RWPE2 (cell line): ENCODE data around the gene AHCYL1.

Experiments used
- ATAC-seq: fragments of 200-7000 bp; cut with Tn5 transposase; 3 replicates; pipeline ENCODE4 v1.9.1; 2021; ENCODE audit warnings: low read depth
- DNase-seq: peaks from one replicate; pipeline ENCODE4 v3.0.0-alpha.2; 2020; ENCODE audit warnings: low spot score
- H3K27ac ChIP-seq: fragments of 450-650 bp; 2 replicates; pipeline ENCODE4 v1.5.1; 2017; ENCODE audit warnings: mild to moderate bottlenecking; ENCODE audit not compliant: poor library complexity, severe bottlenecking
- H3K27me3 ChIP-seq: fragments of 250-450 bp; sonication (Bioruptor Pico); 2 replicates; pipeline ENCODE4 v1.5.1; 2021; ENCODE audit warnings: mild to moderate bottlenecking, moderate library complexity; ENCODE audit not compliant: insufficient read depth, poor library complexity, severe bottlenecking
- H3K36me3 ChIP-seq: fragments of 250-450 bp; sonication (Bioruptor Pico); 2 replicates; pipeline ENCODE4 v1.5.1; 2020; ENCODE audit warnings: low read depth, mild to moderate bottlenecking, moderate library complexity
- H3K4me1 ChIP-seq: fragments of 250-450 bp; sonication (Bioruptor Pico); 2 replicates; pipeline ENCODE4 v1.5.1; 2021; ENCODE audit warnings: mild to moderate bottlenecking, moderate library complexity; ENCODE audit not compliant: insufficient read depth, poor library complexity, severe bottlenecking
- H3K4me3 ChIP-seq: fragments of 250-450 bp; sonication (Bioruptor Pico); 2 replicates; pipeline ENCODE4 v1.5.1; 2021; ENCODE audit warnings: mild to moderate bottlenecking, moderate library complexity; ENCODE audit not compliant: severe bottlenecking
- H3K9me3 ChIP-seq: fragments of 250-450 bp; sonication (Bioruptor Pico); 2 replicates; pipeline ENCODE4 v1.5.1; 2021; ENCODE audit warnings: mild to moderate bottlenecking, moderate library complexity; ENCODE audit not compliant: severe bottlenecking
- CTCF ChIP-seq: fragments of 450-650 bp; IDR thresholded peaks from one replicate; pipeline ENCODE4 v1.5.1; 2017; ENCODE audit warnings: mild to moderate bottlenecking, moderate library complexity; ENCODE audit not compliant: poor library complexity, severe bottlenecking

AHCYL1 gene

GRCh38 chr1:110070671-110071242 is 86.2 kb downstream of the AHCYL1 start, which contains the start of gene ALX3:
TSS of gene ALX3 (minus strand) at chr1:110070672. CDS start at chr1:110070612, 60 bp downstream.
- H3K27me3 ChIP-seq: peaks cover 52% of the 10 kb centered on the region
- no peak within 1 kb of the TSS for H3K27ac ChIP-seq
- DNase-seq: no peak
- no peaks in the 10 kb centered on the region for H3K4me1 ChIP-seq
- no peak for ATAC-seq
- TF ChIP-seq CTCF: no peak
- H3K36me3 ChIP-seq: no peaks in the 10 kb centered on the region
- H3K9me3 ChIP-seq: no peaks in the 10 kb centered on the region
- no peak within 1 kb of the TSS for H3K4me3 ChIP-seq
